ENCODE measurements around the gene KRTAP4-1.

GRCh38 chr17:41160648-41161047, 24.1 kb downstream of the KRTAP4-1 start, which contains the start of gene KRTAP4-4:
- no peak for TF ChIP-seq POLR2A (IDR thresholded peaks at IDR 0.05)
- TF ChIP-seq CTCF (IDR thresholded peaks at IDR 0.05) = no peak

Data from esophagus squamous epithelium (tissue), 4 donors.